NOMO-1 treated with dmso at 0.1 percent for 144 hours (cell line): Measurements from ENCODE around the gene MEIS2.

Experiments
- DNase-seq: peaks from one replicate; lab custom pipeline; 2025; ENCODE audit not compliant: unreplicated experiment; lab: John Stamatoyannopoulos, UW

Gene MEIS2

GRCh38 chr15:37098468-37099318 is 1.7 kb downstream of the MEIS2 start:
- no peak for DNase-seq

GRCh38 chr15:37097144-37097919 is 3.0 kb downstream of the MEIS2 start:
- DNase-seq: no peak

DNA sequence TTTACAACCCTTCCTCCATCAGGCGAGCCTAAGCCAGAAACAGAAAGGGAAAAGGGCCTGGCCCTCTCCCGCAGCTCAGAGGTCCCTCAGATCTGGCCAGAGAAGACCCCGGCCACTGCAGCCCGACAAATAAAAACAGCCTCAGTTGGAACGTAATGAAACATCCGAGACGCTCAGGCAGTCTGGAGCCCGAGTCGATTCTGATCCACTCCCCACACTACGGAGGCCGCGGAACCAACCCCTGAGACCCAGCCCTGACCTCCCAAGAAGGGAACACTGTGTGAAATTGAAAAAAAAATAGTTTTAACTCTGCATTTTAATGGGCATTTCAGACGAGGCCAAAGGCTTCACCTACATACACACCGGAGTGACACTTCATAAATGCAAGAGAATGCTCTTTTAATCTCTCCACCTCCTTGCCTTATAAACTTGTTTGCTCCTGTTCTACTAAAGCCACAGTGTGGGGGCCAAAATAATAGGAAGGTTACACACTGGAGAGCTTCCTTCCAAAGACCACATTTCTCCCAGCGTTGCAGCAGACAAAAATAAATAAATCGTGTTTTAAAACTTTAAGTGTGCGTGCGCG is 3.7 kb downstream of the MEIS2 start:
- DNase-seq: no peak

DNA sequence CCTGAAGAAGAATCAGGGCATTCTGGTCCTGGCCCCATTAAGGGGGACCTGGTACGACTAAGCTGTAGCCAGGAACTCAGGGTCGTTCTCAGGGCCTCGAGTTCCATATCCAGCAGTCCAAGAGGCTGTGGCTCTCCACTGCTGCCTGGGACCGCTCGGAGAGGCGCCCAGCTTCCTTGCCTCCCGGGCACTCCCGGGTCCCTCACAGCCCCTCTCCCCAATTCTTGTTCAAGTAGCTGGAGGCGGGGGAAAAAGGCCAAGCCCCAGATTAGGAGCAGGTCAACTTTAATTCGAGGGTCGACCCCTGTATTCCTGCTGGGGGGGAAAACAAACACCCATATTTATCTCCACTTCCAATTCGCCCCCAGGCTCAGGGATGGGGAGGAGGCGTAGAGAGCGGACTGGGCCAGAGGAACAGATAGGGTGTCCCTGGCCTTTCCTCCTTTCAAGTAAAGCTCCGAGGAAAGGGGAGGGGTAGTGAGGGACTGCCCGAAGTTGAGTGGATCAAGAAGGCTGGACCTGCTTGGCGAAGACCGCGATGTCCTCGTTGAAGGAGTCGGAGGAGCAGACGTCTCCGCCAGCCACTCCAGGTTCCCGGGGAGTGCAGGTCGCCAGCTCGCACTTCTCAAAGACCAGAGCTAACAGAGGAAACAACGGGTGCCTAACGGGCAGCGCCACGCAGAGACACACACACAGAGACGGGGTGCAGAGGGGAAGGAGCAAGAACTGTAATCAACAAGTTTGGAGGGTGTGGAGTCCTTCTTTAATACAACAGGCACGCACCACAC is 4.4 kb downstream of the MEIS2 start:
- DNase-seq: no peak

DNA sequence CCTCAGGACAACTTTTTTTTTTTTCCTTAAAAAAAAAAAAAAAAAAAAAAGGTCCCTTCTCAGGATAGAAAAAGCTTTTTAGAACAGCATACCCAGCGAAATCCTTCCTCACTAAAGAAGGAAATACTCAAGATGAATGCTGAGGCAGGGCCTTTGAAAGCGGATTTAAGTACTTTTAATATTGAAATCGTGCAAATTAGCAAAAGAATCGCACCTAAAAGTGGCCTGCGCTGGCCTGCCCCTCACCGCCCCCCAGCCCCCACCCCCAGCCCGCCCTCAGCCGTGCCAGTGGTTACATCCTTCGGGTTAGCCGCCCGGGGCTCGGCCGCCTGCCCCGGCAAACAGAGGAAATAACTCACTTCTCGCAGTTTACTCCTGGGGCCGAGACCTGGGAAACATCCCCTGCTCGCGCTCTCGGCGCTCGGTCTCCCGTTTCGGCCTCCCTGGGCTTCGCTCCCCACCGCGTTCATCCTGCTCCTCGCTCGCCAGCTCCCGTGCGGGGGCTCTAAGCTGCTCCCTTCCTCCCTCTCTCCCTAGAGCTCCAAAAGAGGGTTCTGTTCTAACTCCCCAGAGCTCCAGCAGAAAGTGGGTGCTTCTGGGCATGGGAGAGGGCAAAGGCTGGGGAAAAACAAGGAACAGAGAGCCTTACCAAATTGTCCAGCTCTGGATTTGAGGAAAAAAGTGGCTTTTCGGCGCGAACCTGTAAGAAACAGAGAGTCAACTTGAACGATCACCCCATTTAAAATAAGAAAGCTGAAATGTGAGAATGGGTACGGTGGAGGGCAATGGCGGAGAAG is 5.2 kb downstream of the MEIS2 start:
- DNase-seq: no peak

- no peak for DNase-seq
These were observed 5.9 kb downstream of the MEIS2 start for GRCh38 chr15:37094333-37094914.

- no peak for DNase-seq
These were observed 6.6 kb downstream of the MEIS2 start for GRCh38 chr15:37093480-37094332.

GRCh38 chr15:37090543-37091175 is 9.7 kb downstream of the MEIS2 start:
- no peak for DNase-seq

GRCh38 chr15:37088436-37088835 is 11.9 kb downstream of the MEIS2 start:
- DNase-seq: no peak

DNA sequence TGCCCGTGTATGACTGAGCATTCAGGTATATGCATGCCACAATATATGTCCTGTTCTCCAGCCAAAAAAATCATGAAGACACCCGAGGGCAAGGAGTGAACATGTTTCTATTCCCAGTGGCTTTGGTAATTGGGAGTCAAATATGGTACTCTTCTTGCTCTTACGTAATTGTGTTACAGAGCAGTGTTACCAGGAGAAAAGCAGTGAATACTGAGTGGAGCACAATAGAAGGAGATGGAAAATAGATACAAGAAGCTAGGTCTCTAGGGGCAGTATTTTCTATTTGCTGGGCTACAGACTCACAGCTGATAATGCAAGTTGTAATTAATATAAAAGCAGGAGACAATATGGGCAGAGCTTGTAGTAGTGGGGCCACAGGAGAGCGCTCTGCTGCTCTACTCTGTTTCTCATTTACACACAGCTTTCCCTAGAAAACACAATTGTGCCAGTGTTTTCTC is 13.2 kb downstream of the MEIS2 start:
- DNase-seq: no peak

GRCh38 chr15:37086521-37086920 is 13.8 kb downstream of the MEIS2 start:
- DNase-seq: no peak

DNA sequence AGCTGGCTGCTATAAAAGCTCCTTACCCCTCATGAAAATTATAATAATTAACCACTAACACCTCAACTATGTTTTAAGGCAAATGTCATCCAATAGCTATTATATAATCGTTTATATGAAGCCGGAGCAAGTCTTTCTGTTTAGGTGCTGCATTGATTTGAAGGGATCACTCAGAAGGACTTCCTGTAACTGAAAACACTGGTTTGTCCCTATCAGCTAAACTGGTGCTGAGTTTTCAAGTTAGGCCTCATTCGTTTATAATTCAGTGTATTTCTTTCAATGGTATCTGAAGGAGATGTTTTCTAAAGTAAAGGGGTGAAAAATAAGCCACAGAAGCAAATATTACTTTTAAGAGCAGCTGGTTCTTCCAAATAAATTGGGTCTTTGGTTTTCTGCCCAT is 14.2 kb downstream of the MEIS2 start:
- no peak for DNase-seq

DNA sequence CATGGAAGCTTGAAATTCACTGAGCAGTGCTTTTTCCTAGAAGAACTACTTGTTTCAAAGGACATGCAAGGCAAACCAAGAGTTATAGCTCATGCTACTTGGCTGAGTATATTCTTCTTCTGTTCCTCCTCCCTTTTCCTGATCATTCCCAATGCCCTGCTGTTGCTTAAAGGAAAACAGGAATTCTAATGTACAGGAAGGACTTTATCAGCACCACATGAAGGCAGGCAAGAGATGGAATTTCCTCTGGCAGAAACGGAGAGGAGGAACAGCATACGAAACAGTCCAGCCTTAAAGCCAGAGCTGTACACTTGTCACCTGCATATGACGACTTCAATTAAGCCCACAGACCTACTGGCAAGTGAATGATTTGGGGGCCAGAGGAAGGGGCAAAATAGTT is 15.7 kb downstream of the MEIS2 start:
- no peak for DNase-seq

DNA sequence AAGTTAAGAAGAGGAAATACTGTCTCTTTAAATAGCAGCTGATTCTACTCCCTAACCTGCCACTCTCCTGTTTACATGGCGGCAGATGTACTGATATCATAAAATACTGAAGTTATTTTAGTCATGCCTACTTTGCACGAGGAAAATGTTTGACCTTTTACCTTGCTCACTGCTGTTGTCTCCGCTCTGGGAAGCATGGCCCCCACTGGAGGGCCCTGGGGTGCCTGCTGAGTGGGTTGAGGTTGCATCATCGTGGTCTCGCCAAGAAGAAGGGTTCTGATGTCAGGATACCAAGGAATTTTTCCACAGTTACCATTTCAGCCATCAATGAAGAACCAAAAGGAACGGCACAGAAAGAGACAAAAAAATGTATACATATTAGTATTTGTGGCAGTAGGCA is 16.7 kb downstream of the MEIS2 start:
- DNase-seq: no peak

GRCh38 chr15:37081983-37082382 is 18.4 kb downstream of the MEIS2 start:
- DNase-seq: no peak

DNA sequence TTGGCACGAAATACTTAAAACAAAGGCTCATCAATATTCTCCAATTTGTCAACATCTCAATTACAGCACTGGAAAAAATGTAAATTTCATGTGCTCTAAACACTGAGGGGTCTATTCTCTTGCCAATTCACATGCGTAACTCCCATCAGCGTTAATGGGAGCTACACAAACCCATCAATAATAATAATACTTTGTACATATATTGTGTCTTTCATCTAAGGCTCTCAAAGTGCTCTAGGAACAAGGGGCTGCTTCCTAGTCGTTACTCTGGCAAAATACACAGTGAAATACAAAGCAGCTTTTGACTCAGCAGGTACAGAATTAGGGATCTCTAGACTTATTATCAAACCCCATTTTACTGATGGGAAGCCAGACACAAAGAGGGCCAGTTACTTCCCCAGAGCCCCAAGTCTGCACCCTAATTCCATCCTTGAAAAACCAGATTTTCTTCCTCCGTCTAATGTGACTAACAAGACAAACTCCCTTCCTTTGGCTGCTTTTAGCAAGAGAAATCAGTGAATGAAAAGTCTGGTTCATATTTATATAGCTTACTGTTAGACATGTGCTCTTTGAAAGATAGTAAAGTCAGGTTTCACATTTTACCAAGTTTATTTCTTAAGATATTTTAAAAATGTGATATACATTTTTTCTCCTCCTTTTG is 20.0 kb downstream of the MEIS2 start:
- no peak for DNase-seq

- DNase-seq: no peak
These were observed 20.6 kb downstream of the MEIS2 start for GRCh38 chr15:37079726-37080125.

GRCh38 chr15:37078566-37078965 is 21.8 kb downstream of the MEIS2 start:
- DNase-seq: no peak
